NCI-H2227 (cell line): Measurements from ENCODE around the gene LRSAM1.

Source experiments
- DNase-seq: peaks from one replicate; lab custom pipeline; 2025; ENCODE audit not compliant: unreplicated experiment; lab: John Stamatoyannopoulos, UW

Gene LRSAM1

GRCh38 chr9:127494304-127494702 lies 43.0 kb downstream of the LRSAM1 start:
- DNase-seq = no peak

GRCh38 chr9:127495884-127496555 lies 44.7 kb downstream of the LRSAM1 start:
- no peak for DNase-seq

- no peak for DNase-seq
Measured at GRCh38 chr9:127496974-127497373, 45.7 kb downstream of the LRSAM1 start.

GRCh38 chr9:127497656-127498290 lies 46.5 kb downstream of the LRSAM1 start:
- DNase-seq = no peak

GRCh38 chr9:127498298-127498697 lies 47.0 kb downstream of the LRSAM1 start:
- no peak for DNase-seq

- no peak for DNase-seq
Measured at GRCh38 chr9:127500399-127500798, 49.1 kb downstream of the LRSAM1 start.

GRCh38 chr9:127500862-127501261 lies 49.6 kb downstream of the LRSAM1 start:
- no peak for DNase-seq

GRCh38 chr9:127501821-127502343 lies 50.6 kb downstream of the LRSAM1 start:
- no peak for DNase-seq

- DNase-seq = no peak
Measured at GRCh38 chr9:127502706-127503378, 51.5 kb downstream of the LRSAM1 start.

- no peak for DNase-seq
Measured at GRCh38 chr9:127503379-127503921, 52.1 kb downstream of the LRSAM1 start.

GRCh38 chr9:127503947-127504886 lies 52.9 kb downstream of the LRSAM1 start:
- peak; percentile 71 for DNase-seq

GRCh38 chr9:127504887-127505251 lies 53.6 kb downstream of the LRSAM1 start:
- DNase-seq = no peak

GRCh38 chr9:127505396-127506116 lies 54.2 kb downstream of the LRSAM1 start:
- DNase-seq = peak; percentile 43

- no peak for DNase-seq
Measured at GRCh38 chr9:127506117-127506813, 55.0 kb downstream of the LRSAM1 start.

- DNase-seq = no peak
Measured at GRCh38 chr9:127506814-127507750, 55.8 kb downstream of the LRSAM1 start.

- no peak for DNase-seq
Measured at GRCh38 chr9:127507751-127508648, 56.7 kb downstream of the LRSAM1 start.

GRCh38 chr9:127508901-127509260 lies 57.6 kb downstream of the LRSAM1 start:
- no peak for DNase-seq
